OCI-LY1 (cell line): ENCODE data around the gene GPAM.

Experiments
- CTCF ChIP-seq: fragments of 200-600 bp; sonication (generic), shearing (Covaris generic); IDR thresholded peaks from 2 replicates; pipeline ENCODE4 v1.5.1; 2017; ENCODE audit warnings: mild to moderate bottlenecking, antibody characterized with exemption, low read length, moderate library complexity, mixed read lengths
- EZH2 ChIP-seq: fragments of 200-600 bp; sonication (generic), shearing (Covaris generic); IDR thresholded peaks from 2 replicates; pipeline ENCODE4 v1.8.0; 2017; ENCODE audit warnings: borderline replicate concordance, mixed run types, mild to moderate bottlenecking, antibody characterized with exemption, low read length, moderate library complexity, mixed read lengths

- TF ChIP-seq CTCF, result no peak
- no peak for TF ChIP-seq EZH2
These were observed 7.6 kb upstream of the GPAM start for GRCh38 chr10:112191041-112191590.
